Trophoblast cell (in vitro differentiated cells and primary cell): ENCODE results near the gene ZNF423.

Experiments
- DNase-seq, 2 donors: peaks; one replicate each; pipeline ENCODE4 v3.0.0-alpha.2; 2016
- H2AFZ ChIP-seq: 2 replicates; pipeline ENCODE4 v1.6.1; 2013; ENCODE audit warnings: low read length, moderate library complexity, mild to moderate bottlenecking; ENCODE audit not compliant: insufficient read depth, poor library complexity
- H2AK5ac ChIP-seq: 2 replicates; pipeline ENCODE4 v1.6.1; 2013; ENCODE audit warnings: mild to moderate bottlenecking, low read length
- H2BK120ac ChIP-seq: 2 replicates; pipeline ENCODE4 v1.6.1; 2013; ENCODE audit warnings: low read length, mild to moderate bottlenecking, moderate library complexity; ENCODE audit not compliant: insufficient read depth, poor library complexity
- H2BK12ac ChIP-seq: 2 replicates; pipeline ENCODE4 v1.6.1; 2013; ENCODE audit warnings: mild to moderate bottlenecking, low read length, moderate library complexity
- H2BK5ac ChIP-seq: 2 replicates; pipeline ENCODE4 v1.6.1; 2013; ENCODE audit warnings: low read length, low read depth, moderate library complexity, mild to moderate bottlenecking; ENCODE audit not compliant: poor library complexity
- H3K14ac ChIP-seq: 2 replicates; pipeline ENCODE4 v1.6.1; 2013; ENCODE audit warnings: mild to moderate bottlenecking, low read length
- H3K18ac ChIP-seq: 2 replicates; pipeline ENCODE4 v1.6.1; 2013; ENCODE audit warnings: mild to moderate bottlenecking, low read length
- H3K23ac ChIP-seq: 2 replicates; pipeline ENCODE4 v1.6.1; 2013; ENCODE audit warnings: low read length
- H3K27ac ChIP-seq: 2 replicates; pipeline ENCODE4 v1.5.1; 2013; ENCODE audit warnings: low read depth, mild to moderate bottlenecking, inconsistent platforms, low read length, moderate library complexity
- H3K27me3 ChIP-seq: 2 replicates; pipeline ENCODE4 v1.6.1; 2013; ENCODE audit warnings: inconsistent platforms, mild to moderate bottlenecking, low read length, moderate library complexity; ENCODE audit not compliant: insufficient read depth
- H3K36me3 ChIP-seq, 2 experiments: 1 replicate in 1 of 2; 2 replicates in 1 of 2; pipeline ENCODE4 v1.6.1; 2013; ENCODE audit warnings: low read length in 2 of 2, mild to moderate bottlenecking in 2 of 2, moderate library complexity in 1 of 2; ENCODE audit not compliant: insufficient read depth in 2 of 2, control insufficient read depth in 1 of 2
- H3K4ac ChIP-seq: 2 replicates; pipeline ENCODE4 v1.6.1; 2013; ENCODE audit warnings: low read depth, mild to moderate bottlenecking, low read length, moderate library complexity
- H3K4me1 ChIP-seq, 2 experiments: 1 replicate in 1 of 2; 2 replicates in 1 of 2; pipeline ENCODE4 v1.6.1; 2013; ENCODE audit warnings: low read length in 2 of 2, mild to moderate bottlenecking in 2 of 2, moderate library complexity in 1 of 2; ENCODE audit not compliant: insufficient read depth in 2 of 2, control insufficient read depth in 1 of 2
- H3K4me2 ChIP-seq: 2 replicates; pipeline ENCODE4 v1.6.1; 2013; ENCODE audit warnings: inconsistent platforms, mild to moderate bottlenecking, low read length, moderate library complexity
- H3K4me3 ChIP-seq: 2 replicates; pipeline ENCODE4 v1.5.1; 2013; ENCODE audit warnings: mild to moderate bottlenecking, low read depth, low read length, inconsistent platforms
- H3K79me1 ChIP-seq: one replicate; pipeline ENCODE4 v1.6.1; 2013; ENCODE audit warnings: low read length
- H3K79me2 ChIP-seq: 2 replicates; pipeline ENCODE4 v1.6.1; 2013; ENCODE audit warnings: low read length, mild to moderate bottlenecking; ENCODE audit not compliant: control insufficient read depth, insufficient read depth, poor library complexity
- H3K9ac ChIP-seq: 2 replicates; pipeline ENCODE4 v1.6.1; 2013; ENCODE audit warnings: mild to moderate bottlenecking, low read length
- H3K9me3 ChIP-seq: 2 replicates; pipeline ENCODE4 v1.6.1; 2013; ENCODE audit warnings: low read depth, mild to moderate bottlenecking, control low read depth, inconsistent platforms, low read length; ENCODE audit not compliant: insufficient read depth
- H4K12ac ChIP-seq: 2 replicates; pipeline ENCODE4 v1.6.1; 2013; ENCODE audit warnings: low read depth, mild to moderate bottlenecking, low read length, moderate library complexity
- H4K8ac ChIP-seq: 2 replicates; pipeline ENCODE4 v1.6.1; 2013; ENCODE audit warnings: low read depth, mild to moderate bottlenecking, low read length, moderate library complexity
- H4K91ac ChIP-seq: one replicate; pipeline ENCODE4 v1.6.1; 2013; ENCODE audit warnings: low read depth, mild to moderate bottlenecking, low read length, moderate library complexity
- WGBS: extraction: QIAGEN DNeasy Blood & Tissue Kit; methylation state at CpG from one replicate; pipeline ENCODE4 v1.1.7; 2013; ENCODE audit warnings: missing lambda C conversion rate; ENCODE audit not compliant: insufficient read length, insufficient coverage; ENCODE audit errors: extremely low coverage; 5-methylcytosine and 5-hydroxymethylcytosine counted together

Gene ZNF423

GRCh38 chr16:49478616-49479015, 377.3 kb downstream of the ZNF423 start:
- no peak overlapping the region for H3K4ac ChIP-seq
- no peak overlapping the region for H2AFZ ChIP-seq
- H3K4me1 ChIP-seq: no peaks in the 10 kb centered on the region
- H3K36me3 ChIP-seq: no peaks in the 10 kb centered on the region
- no peak overlapping the region for H2BK5ac ChIP-seq
- H3K4me2 ChIP-seq: no peak overlapping the region
- H3K79me1 ChIP-seq: no peaks in the 10 kb centered on the region
- no peak overlapping the region for H4K91ac ChIP-seq
- no peak overlapping the region for H4K8ac ChIP-seq
- no peak for DNase-seq
- no peaks in the 10 kb centered on the region for H3K27me3 ChIP-seq
- H3K79me2 ChIP-seq: no peaks in the 10 kb centered on the region
- no peak overlapping the region for H4K12ac ChIP-seq
- no peak overlapping the region for H3K4me3 ChIP-seq
- no peak overlapping the region for H3K23ac ChIP-seq
- H3K9ac ChIP-seq: no peak overlapping the region
- peaks cover 2% of the 10 kb centered on the region for H3K9me3 ChIP-seq
- no peak overlapping the region for H3K18ac ChIP-seq
- H2BK120ac ChIP-seq: no peak overlapping the region
- H2BK12ac ChIP-seq: no peak overlapping the region
- H2AK5ac ChIP-seq: no peak overlapping the region
- no peak overlapping the region for H3K14ac ChIP-seq
- no peak overlapping the region for H3K27ac ChIP-seq

DNA sequence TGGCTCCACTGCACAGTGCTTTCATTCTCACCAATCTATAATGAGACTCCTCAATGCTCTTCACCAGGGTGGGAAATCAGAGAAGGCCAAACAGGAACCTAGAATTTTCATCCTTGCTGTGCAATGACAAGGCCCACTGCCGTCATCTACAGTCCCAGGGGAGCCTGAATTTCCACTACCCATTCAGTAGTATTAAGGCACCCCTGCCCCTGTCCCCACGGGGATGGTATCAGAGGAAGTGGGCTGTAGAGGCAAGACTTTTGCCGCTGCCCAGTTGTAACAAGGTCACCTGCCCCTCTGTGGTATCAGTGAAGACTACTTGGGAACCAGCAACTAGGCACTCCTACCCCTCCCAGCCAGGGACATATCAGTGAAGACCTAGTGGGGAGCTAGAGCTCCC, 377.8 kb downstream of the ZNF423 start:
- Histone ChIP-seq H3K4ac (no peak overlapping the region), H4K8ac (no peak overlapping the region), H2AK5ac (no peak overlapping the region), H2BK5ac (no peak overlapping the region), H3K23ac (no peak overlapping the region), H3K14ac (no peak overlapping the region), H3K9ac (no peak overlapping the region), H2AFZ (no peak overlapping the region), H3K27ac (no peak overlapping the region), H3K27me3 (no peaks in the 10 kb centered on the region), H4K12ac (no peak overlapping the region), H3K4me3 (no peak overlapping the region), H2BK12ac (no peak overlapping the region), H4K91ac (no peak overlapping the region), H2BK120ac (no peak overlapping the region), H3K18ac (no peak overlapping the region), H3K36me3 (no peaks in the 10 kb centered on the region), H3K79me2 (no peaks in the 10 kb centered on the region), H3K4me1 (no peaks in the 10 kb centered on the region), H3K79me1 (no peaks in the 10 kb centered on the region), H3K9me3 (peaks cover 2% of the 10 kb centered on the region), H3K4me2 (no peak overlapping the region)
- no peak for DNase-seq
- whole genome bisulfite sequencing: no CpG with 5 or more reads among the region's 3 CpGs

DNA sequence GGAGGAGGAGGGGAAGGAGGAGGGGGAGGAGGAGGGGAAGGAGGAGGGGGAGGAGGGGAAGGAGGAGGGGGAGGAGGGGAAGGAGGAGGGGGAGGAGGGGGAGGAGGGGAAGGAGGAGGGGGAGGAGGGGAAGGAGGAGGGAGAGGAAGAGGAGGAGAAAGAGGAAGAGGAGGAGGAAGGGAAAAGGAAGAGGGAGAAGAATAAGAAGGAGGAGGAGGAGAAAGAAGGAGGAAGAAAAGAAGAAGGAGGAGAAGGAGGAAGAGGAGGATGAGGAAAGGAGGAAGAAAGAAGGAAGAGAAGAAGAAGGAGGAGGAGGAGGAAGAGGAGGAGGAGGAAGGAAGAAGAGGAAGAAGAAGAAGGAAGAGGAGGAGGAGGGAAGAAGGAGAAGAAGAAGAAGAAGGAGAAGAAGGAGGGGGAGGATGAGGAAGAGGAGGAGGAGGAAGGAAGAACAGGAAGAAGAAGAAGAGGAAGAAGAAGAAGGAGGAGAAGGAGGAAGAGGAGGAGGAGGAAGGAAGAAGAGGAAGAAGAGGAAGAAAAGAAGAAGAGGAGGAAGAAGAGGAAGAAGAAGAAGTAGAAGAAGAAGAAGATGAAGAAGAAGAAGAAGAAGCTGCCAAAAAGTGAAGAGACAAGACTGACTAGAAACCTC, 378.5 kb downstream of the ZNF423 start:
- Histone ChIP-seq H3K9ac (no peak overlapping the region), H3K4me1 (no peaks in the 10 kb centered on the region), H3K4me2 (no peak overlapping the region), H3K27ac (no peak overlapping the region), H3K9me3 (peaks cover 2% of the 10 kb centered on the region), H2AK5ac (no peak overlapping the region), H3K4me3 (no peak overlapping the region), H2AFZ (no peak overlapping the region), H2BK5ac (no peak overlapping the region), H3K79me2 (no peaks in the 10 kb centered on the region), H3K4ac (no peak overlapping the region), H3K27me3 (no peaks in the 10 kb centered on the region), H3K36me3 (no peaks in the 10 kb centered on the region), H3K18ac (no peak overlapping the region), H4K12ac (no peak overlapping the region), H3K23ac (no peak overlapping the region), H4K8ac (no peak overlapping the region), H3K79me1 (no peaks in the 10 kb centered on the region), H4K91ac (no peak overlapping the region), H2BK120ac (no peak overlapping the region), H2BK12ac (no peak overlapping the region), H3K14ac (no peak overlapping the region)
- DNase-seq: no peak

- Histone ChIP-seq H3K18ac (no peak overlapping the region), H2AFZ (no peak overlapping the region)
Observed at GRCh38 chr16:49474741-49475140, 381.2 kb downstream of the ZNF423 start.

More at GRCh38 chr16:49474741-49475140, 381.2 kb downstream of the ZNF423 start:
- Histone ChIP-seq H2BK5ac (no peak overlapping the region), H3K79me2 (no peaks in the 10 kb centered on the region), H3K4me3 (no peak overlapping the region), H2BK120ac (no peak overlapping the region), H3K36me3 (no peaks in the 10 kb centered on the region), H2BK12ac (no peak overlapping the region), H3K14ac (no peak overlapping the region), H2AK5ac (no peak overlapping the region), H3K4me1 (no peaks in the 10 kb centered on the region), H3K4me2 (no peak overlapping the region), H3K9ac (no peak overlapping the region), H3K4ac (no peak overlapping the region), H3K27me3 (no peaks in the 10 kb centered on the region), H3K79me1 (no peaks in the 10 kb centered on the region), H4K91ac (no peak overlapping the region), H3K27ac (no peak overlapping the region), H3K23ac (no peak overlapping the region), H3K9me3 (peaks cover 2% of the 10 kb centered on the region), H4K12ac (no peak overlapping the region), H4K8ac (no peak overlapping the region)
- DNase-seq: no peak
- WGBS: no CpG with 5 or more reads among the region's 11 CpGs
